Measurements from ENCODE around the gene HES2.
"Not testable (repeated sequence)": the region's sequence is repeated elsewhere in the genome, so short reads cannot be mapped to it uniquely, and the experiment has no call there.

Gene HES2

DNA sequence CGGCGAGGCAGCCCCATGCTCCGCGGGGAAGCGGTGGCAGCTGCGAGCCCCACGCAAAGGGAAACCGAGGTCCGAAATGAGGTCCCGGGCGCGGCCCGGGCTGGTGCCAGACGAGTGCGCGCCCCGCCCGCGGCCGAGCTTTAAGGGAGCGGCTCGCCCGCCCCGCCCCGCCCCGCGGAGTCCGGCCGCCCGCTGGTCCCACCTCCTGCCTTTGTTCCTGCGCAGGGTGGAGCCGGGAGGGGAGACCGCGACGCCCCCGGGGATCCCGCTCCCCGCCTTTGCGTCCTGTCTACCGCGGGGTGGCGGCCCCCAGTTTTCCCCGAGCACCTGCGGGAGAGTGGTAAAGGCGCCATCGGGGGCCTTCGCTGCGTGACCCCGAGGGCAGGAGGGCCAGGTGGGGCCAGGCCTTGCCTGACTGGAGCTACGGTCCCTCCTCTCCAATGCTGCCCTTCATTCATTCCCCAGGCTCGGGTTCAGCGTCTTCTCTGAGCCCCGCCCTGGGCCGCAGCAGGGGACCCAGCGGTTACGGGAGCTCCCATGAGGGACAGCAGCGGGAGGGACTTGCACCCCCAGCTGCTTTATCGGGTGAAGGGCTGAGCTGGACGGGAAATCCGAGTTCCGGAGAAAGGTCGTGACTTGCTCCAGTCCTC lies at the start of gene HES2:
Gene HES2 (minus strand): TSS at position 116 of the 650 bp plus-strand sequence. CDS start 99 bp downstream, at position 17.
- no peak for DNase-seq

DNA sequence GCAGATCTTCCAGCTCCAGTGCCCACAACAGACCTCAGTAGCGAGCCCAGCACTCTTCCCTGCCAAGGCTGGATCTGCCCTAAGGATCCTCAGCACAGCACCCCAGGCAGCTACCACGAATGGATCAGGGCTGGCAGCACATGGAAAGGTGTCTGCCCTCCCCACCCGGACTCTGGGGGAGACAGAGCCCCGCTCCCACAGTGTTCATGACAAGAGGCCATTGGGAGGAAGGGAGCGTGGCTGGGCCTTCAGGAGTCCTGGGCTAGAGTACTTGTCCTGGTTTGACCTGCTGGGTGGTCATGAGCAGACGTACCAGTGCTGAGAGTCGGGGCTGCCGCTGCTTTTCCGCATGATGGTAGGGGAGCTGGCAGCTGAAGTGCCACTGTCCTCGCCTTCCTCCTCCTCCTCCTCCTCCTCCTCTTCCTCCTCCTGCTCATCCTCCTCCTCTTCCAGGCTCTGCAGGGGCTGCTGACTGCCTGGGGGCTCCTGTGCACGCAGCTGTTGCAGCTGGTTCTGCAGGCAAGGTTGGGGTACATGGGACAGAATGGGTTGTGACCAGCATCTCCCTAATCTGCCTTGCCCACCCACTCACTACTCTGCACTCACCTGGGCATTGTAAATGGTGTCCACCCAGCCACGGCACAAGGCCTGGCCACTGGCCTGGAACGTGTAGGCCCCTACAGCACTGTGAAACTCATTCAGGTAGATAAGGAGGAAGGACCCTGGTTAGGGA lies 49.2 kb upstream of the HES2 start:
- no peak for DNase-seq

DNA sequence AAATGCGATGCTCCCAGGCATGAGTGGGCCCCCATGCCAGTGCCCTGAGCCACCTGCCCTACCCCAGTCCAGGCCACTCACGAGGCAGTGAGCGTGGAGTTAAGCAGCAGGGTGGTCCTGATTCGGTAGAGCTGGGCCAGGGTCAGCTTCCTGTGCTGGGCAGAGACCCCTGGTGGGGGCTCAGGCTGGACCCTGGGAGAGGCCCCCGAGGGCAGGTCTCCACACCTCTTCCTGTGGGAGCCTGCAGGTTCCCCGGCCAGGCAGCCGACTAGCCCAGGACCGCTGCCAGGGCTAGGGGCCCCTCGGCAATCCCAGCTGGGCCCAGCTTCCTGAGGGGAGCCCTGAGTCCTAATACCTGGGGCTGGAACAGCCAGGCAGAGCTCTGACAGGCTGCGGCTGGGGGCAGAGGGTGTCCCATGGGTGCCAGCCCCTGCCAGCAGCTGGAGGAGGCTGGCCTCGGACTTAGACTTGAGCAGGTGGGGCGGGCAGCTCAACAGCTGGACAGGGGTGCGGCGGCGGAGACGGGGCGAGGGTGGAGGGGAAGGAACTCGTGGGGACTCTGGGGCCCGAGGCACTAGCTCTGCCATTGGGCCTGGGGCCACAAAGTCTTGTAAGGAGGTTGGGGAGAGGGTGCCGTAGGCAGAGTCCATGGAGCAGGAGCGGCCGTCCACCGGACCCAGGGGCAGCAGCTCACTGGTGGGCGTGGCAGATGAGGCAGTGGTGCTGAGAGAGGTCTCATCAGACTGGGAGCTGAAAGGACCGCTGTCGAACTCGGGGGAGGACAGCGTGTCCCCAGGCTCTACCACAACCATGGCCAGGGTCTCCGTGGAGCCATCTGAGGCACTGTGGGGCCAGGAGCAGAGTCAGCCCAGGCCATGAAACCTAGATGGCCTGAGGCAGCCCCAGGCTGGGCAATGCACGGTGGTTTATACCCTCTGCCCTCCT lies 48.3 kb upstream of the HES2 start:
- DNase-seq, result no peak

DNA sequence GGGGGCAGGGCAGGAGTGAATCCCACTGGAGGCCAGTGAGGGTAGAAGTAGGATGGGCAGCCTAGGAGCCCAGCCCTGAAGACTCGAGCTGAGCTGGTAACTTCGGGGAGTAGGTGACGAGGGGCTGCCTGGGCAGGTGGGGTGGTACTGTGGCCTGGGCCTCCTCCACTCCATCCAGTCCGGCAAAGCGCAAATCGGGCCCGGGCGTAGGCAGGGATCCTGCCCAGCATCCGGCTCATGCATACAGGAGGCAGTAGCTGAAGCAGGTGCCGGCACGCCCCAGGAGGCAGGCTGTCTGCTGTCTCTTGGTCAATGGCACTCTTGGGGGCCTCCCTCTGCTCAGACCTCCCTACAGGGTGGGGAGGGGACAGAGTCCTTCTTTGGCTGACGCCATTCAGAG lies 47.5 kb upstream of the HES2 start:
- DNase-seq, result no peak

DNA sequence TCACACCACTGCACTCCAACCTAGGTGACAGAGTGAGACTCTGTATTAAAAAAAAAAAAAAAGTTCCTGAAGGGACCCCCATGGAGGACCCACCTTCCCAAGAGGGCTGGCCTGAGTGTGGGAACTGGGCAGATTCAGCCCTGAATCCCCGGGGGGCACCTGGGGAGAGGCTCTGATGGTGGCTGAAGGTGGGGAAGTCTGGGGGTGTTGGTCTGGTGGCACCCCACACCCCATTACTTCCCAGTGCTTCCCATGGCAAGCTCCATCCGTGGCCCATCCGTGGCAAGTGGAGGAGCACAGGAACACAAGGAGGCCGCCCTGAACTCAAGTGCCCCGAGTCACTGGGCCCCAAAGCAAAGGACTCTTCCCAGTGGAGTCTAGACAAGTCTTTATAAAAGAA lies 47.0 kb upstream of the HES2 start:
- DNase-seq, result no peak

GRCh38 chr1:6466023-6466422 lies 46.3 kb upstream of the HES2 start, which contains the start of gene TNFRSF25:
Gene TNFRSF25 (minus strand): TSS chr1:6466173. CDS start chr1:6466107, 66 bp downstream.
- no peak for DNase-seq

GRCh38 chr1:6465461-6466005 lies 45.8 kb upstream of the HES2 start:
- DNase-seq, result no peak

DNA sequence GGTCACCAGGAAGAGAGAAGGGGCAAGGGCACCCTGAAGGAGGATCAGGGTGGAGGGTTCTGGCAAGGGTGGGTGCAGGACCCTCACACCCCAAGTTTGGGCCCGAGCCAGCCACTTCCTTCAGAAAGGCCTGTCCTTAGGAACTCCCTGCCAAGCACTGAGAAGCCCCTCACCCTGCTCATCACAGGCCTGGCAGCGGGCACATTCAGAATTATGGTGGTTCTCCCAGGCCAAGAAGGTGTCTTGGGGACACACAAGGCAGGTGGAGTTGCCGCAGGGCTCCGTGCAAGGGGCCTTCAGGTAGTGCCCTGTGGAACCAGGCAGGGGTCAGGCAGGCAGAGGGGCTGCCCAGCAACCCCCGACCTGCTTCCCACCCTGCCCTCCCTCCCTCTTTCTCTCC lies 45.2 kb upstream of the HES2 start:
- DNase-seq, result no peak

DNA sequence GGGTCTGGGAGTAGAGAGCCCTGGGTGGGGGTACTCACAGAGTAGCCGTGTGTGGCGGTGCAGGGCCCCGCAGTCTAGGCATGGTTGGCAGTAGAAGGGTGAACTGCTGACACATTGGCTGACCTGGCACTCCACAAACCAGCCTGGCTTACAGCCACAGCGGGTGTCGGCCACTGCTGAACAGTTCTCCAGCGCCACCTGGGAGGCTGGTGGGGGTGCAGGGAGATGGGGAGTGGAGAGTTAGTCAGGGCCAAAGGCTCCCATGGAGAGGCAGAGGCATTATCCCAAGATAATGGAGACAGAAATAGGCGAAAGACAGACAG lies 44.8 kb upstream of the HES2 start:
- no peak for DNase-seq

- no peak for DNase-seq
These were observed 43.3 kb upstream of the HES2 start for GRCh38 chr1:6463120-6463412.

DNA sequence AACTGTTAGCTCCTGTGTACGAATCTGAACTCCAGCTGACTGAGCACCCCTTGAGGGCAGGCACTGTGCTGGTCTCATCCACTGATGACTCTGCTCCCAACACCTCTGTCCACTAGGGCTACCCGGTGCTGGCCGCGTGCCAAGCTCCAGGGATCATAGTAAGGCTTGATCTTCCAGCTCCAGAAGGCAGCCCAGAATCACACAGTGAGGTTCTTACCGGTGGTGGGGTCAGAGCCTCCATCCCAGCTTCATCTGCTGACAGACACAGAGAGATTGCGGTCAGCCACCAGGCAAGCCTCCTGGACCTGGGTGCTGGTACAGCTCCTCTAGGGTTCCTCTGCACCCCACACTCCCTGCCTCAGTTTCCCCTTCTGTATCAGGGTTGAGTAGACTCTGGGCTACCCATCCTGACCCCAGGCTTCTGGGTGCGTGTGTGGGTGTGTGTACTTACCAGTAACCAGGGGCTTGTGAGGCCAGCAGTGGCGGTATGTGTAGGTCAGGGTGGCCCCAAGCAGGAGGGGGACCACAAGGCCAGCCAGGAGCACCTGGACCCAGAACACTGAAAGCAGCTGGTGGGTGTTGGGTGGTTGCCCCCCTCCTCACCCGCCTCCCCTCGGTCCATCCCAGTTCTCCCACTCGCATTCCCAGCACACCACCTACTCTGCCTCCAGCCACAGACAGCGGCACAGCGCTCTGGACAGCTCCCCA lies 42.8 kb upstream of the HES2 start:
- DNase-seq, result no peak

DNA sequence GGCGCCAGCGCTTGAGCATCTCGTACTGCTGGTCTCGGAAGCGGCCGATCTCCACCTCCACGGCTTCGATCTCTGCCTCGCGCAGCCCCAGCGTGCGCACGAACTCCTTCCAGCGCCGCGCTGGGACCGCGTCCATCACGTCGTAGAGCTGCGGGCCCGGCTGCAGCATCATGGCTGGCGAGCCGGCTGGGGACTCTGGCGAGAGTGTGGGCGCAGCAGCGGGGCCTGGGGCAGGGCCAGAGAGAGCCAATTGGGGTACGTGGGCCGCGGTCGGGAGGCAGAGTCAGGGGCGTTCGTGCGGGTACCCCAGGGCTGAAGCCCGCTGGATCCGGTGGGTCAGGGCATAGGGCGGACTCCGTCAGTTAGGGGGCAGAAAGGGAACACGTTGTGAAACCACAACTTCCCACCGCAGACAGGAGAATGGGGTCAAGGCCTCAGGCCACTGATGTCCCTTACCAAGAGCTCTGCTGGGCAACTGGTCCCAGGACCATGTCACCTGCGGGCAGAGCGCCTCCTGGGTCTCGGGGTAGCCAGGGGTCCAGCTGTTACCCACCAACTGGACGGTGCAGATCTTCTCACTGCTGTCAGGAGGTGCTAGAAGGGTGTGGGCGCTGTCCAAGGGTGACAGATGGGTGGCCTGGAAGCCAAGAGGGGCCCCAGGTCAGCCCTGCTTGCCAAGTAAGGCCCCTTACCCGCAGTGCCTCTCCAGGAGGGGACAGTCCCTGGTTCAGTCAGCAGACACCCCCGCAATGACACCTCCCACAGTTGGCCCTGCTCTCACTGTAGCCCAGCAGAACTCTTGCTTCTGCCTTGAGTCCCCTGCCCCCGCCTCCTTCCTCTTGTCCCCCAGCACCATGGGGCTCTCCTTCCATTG lies 42.1 kb upstream of the HES2 start:
- DNase-seq, result no peak

DNA sequence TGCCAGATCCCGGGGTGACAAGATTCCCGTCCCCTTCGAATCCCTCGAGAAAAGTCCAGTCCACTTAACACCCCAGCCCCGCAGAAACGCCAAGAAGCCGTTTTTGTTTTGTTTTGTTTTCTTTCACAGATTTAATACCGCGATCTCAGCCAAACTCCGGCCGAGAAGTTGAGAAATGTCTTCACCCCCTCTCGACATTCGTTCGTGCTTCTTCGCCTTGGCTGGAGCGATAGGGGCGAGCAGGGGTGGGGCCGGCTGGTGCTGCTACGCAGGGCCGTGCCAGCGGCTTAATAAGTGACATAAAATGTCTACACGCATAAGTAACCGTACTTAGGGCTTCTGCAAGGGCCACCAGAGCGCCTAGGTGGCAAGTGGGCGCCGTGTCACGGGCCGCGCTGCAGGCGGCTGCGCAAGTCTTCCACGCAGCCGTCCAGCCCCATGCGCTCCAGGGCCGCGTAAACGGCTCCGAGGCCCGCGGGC lies 41.4 kb upstream of the HES2 start:
- DNase-seq, result no peak

- no peak for DNase-seq
These were observed 40.8 kb upstream of the HES2 start for GRCh38 chr1:6460301-6461050.

- DNase-seq, result no peak
These were observed 40.1 kb upstream of the HES2 start for GRCh38 chr1:6459850-6460265.

- no peak for DNase-seq
These were observed 37.2 kb upstream of the HES2 start for GRCh38 chr1:6456800-6457466.

DNA sequence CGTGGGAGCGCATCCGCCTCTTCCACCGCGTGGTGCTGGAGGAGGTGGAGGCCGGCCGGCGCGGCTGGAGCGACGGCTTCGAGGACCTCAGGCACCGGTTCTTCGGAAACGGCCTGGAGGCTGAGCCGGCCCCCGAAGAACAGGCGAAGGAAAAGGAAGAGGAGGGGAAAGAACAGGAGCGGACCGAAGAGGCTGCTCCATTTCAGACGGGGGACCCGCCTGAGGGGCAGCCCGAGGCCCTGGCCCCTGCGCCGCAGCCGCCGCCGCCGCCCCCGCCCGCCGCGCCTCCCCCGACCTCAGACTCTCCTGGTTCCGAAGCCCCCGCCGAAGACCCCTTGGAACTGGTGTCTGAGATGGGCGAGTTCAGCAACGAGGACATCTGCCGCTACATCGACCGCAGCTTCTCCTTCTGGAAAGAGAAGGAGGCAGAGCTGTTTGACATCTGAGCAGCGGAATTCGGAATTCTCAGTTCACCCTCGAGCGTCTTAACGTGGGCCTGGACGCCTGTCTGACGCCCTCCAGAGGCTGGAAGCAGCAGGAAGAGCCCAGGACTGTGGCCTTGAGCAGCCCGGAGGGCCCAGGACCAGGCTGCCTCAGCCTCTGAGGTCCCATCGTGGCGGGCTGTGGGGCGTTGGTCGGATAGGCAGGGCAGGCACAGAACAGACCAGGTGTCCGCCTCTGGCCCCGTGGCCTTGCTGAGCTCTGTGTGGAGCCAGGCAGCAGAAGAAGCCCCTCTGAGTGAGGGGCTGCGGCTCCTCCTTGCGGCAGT lies 36.2 kb upstream of the HES2 start:
- not testable (repeated sequence) for DNase-seq

DNA sequence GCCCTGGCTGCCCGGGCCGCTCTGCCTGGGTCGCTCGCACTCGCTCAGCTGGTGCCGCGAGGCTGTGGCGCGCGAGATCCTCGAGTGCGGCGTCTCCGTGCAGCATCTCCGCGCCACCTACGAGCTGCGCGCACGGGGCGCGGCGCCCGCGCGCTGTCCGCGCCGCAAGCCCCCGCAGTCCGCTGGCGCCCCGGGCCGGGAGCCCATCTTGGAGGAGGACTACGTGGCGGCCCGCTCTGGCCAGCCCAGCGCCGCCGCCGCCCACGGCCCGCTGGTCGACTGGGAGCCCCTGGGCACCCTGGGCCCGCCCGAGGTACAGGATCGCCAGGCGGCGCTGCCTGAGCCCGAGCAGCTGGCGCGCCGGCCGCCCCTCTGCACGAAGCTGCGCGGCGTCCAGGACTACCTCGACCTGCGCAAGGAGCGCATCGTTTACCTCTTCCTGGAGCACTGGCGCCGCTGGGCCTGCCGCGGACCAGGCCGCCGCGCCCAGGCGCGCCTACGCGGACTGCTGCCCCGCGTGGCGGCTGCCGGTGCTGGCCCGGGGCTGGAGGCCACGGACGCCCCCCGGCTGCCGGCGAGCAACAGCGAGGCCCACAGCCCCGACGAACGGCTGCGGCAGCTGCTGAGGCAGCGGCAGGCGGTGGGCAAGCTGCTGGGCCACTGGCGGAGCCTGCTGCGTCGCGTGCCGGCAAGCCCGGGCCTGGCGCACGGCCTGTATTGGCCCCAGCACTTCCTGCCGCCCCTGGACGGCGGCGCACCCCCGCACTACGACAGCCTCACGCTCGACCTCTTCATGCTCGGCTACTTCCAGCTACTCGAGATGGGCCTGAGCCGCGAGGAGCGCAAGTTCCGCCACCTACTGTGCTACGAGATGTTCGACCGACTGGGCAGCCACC lies 35.4 kb upstream of the HES2 start:
- no peak for DNase-seq
